ENCODE data around the gene DPH3. TPM values are rescaled to one million over a fixed set of nuclear protein-coding genes. Genes with fewer than 3 reads are reported as not detected.

DPH3 gene
- total RNA-seq, 3 donors from 2014 or later, result 30.2 to 37.9 (median 33.4) TPM

GRCh38 chr3:16280671-16281070, 15.9 kb upstream of the DPH3 start:
- H3K4me1 Mint-ChIP-seq (ENCODE audit: low read depth), result peaks cover 23% of the 10 kb centered on the region
- no peaks in the 10 kb centered on the region for H3K9me3 Mint-ChIP-seq
- H3K4me3 Mint-ChIP-seq, result no peak overlapping the region
- ATAC-seq, result no peak
- H3K27me3 Mint-ChIP-seq (ENCODE audit: low read depth), result no peaks in the 10 kb centered on the region
- DNase-seq, result no peak
- peaks cover 22% of the 10 kb centered on the region for H3K36me3 Mint-ChIP-seq (ENCODE audit: insufficient read depth)

DNA sequence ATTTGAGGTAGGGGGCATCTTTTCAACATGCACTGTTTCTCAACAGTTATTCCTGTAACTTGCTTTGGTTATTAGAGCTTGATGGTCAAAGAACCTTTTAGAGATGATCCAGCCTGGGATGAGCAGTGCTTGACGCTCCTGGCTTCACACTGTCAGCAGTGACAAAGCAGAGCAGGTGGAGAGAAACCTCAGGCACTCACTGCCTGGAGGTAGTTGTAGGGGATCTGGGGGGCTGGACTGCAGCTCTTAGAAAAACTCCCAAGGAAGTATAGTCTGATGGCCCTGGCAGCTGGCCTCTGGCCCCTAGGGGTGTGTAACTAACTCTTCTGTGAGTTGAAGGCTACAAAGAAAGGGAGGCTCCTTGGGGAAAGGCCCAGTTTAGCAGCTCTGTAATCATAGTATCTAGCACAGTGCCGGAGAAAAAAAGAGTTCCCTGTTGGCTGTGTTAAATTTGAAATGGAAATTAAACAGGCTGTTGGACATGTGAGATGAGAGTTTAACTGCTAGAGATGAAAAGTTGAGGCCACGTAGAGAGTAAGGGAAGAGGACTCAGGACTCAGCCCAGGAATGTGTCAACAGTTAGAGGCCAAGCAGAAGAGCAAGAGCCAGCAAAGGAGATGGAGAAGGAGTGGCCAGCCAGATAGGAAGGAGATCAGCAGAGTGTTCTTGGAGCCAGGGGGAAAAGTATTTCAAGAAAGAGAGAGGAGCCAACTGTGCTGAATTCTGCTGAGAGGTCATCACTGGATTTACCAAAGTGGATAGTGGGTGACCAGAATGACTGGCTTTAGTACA, 14.5 kb upstream of the DPH3 start:
- Mint-ChIP-seq H3K4me3 (no peak overlapping the region), H3K4me1 (ENCODE audit: low read depth) (peaks cover 10% of the 10 kb centered on the region), H3K36me3 (ENCODE audit: insufficient read depth) (peaks cover 22% of the 10 kb centered on the region), H3K9me3 (no peaks in the 10 kb centered on the region), H3K27me3 (ENCODE audit: low read depth) (no peaks in the 10 kb centered on the region)
- ATAC-seq (no peak), DNase-seq (no peak)

- no peak overlapping the region for H3K4me3 Mint-ChIP-seq
- H3K4me1 Mint-ChIP-seq (ENCODE audit: low read depth), result peaks cover 4% of the 10 kb centered on the region
- DNase-seq (no peak), ATAC-seq (no peak)
- peaks cover 16% of the 10 kb centered on the region for H3K36me3 Mint-ChIP-seq (ENCODE audit: insufficient read depth)
- no peaks in the 10 kb centered on the region for H3K27me3 Mint-ChIP-seq (ENCODE audit: low read depth)
- no peaks in the 10 kb centered on the region for H3K9me3 Mint-ChIP-seq
Observed at GRCh38 chr3:16277471-16277870, 12.7 kb upstream of the DPH3 start.

DNA sequence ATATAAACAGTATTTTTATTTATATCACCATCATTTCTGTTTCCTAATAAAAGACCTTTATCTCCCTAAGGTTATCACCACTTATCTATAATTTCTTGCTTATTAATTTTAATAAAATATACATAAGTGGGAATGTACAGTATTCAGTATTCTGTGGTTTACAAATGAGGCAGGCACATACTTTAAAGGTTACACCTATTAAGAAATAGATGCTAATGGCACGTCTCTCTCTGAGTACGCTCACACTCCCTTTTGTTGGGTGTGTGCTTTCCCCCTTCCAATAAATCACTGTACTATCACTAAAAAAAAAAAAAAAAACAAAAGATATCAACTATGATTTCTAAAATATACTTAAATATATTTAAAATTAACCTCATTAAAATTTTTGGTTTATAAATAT, 9.1 kb upstream of the DPH3 start:
- Mint-ChIP-seq H3K36me3 (ENCODE audit: insufficient read depth) (peaks cover 30% of the 10 kb centered on the region), H3K9me3 (no peaks in the 10 kb centered on the region), H3K4me1 (ENCODE audit: low read depth) (no peaks in the 10 kb centered on the region), H3K27me3 (ENCODE audit: low read depth) (no peaks in the 10 kb centered on the region), H3K4me3 (no peak overlapping the region)
- DNase-seq, result no peak
- no peak for ATAC-seq

DNA sequence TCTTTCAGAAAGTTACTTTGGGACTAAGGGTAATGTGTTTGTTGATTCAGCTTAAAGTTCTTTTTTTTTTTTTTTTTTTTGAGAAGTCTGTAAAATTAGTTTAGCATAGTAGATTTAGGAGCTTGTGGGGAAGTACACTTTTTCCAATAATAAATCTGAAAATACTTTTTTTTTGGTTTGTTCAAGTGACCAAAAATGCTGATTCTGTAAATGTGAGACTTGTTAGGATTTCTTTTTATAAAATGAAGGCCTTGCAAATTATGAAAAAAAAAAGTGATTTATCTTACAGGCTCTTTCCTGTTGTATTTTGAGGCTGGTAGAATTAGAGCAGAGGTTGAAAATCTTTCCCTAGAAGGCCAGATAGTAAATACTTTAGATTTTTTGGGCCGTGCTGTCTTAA, 7.8 kb upstream of the DPH3 start:
- ATAC-seq (no peak), DNase-seq (no peak)
- Mint-ChIP-seq H3K9me3 (no peaks in the 10 kb centered on the region), H3K27me3 (ENCODE audit: low read depth) (no peaks in the 10 kb centered on the region), H3K4me1 (ENCODE audit: low read depth) (peaks cover 8% of the 10 kb centered on the region), H3K4me3 (no peak overlapping the region), H3K36me3 (ENCODE audit: insufficient read depth) (peaks cover 27% of the 10 kb centered on the region)

- DNase-seq, result no peak
- Mint-ChIP-seq H3K9me3 (no peaks in the 10 kb centered on the region), H3K27me3 (ENCODE audit: low read depth) (no peaks in the 10 kb centered on the region), H3K4me1 (ENCODE audit: low read depth) (peaks cover 25% of the 10 kb centered on the region), H3K36me3 (ENCODE audit: insufficient read depth) (peaks cover 23% of the 10 kb centered on the region), H3K4me3 (no peak overlapping the region)
- ATAC-seq, result no peak
Observed at GRCh38 chr3:16270855-16271254, 6.1 kb upstream of the DPH3 start.

DNA sequence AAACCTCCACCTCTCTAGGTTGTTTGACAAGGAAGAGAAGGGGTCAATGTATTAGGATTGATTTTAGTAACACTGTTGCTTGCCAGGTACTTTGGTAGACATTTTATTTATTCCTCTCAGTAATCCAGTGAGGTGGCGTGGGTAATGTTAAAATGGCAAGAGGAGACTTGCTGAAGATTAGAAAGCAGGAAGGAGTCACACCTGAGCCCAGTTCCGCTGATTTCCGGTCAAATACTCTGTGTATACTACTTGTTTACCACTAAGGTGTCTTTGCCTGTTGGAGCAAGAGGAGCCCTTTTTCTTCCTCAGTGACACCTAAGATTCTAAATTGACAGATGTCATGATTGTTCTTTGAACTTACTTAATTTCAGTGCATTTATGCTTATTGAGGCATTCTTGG, 2.0 kb upstream of the DPH3 start:
- no peak for ATAC-seq
- H3K9me3 Mint-ChIP-seq, result no peaks in the 10 kb centered on the region
- no peak for DNase-seq

GRCh38 chr3:16265455-16265786, 678 bp upstream of the DPH3 start:
- peaks cover 11% of the 10 kb centered on the region for H3K36me3 Mint-ChIP-seq (ENCODE audit: insufficient read depth)
- peak overlapping the region; percentile 92 for H3K4me3 Mint-ChIP-seq
- no peaks in the 10 kb centered on the region for H3K27me3 Mint-ChIP-seq (ENCODE audit: low read depth)
- H3K4me1 Mint-ChIP-seq (ENCODE audit: low read depth), result peaks cover 33% of the 10 kb centered on the region
- H3K9me3 Mint-ChIP-seq, result no peaks in the 10 kb centered on the region
- ATAC-seq, result no peak
- no peak for DNase-seq

More for the DNA sequence above, 2.0 kb upstream of the DPH3 start:
- H3K27me3 Mint-ChIP-seq (ENCODE audit: low read depth), result no peaks in the 10 kb centered on the region
- H3K4me3 Mint-ChIP-seq, result peak overlapping the region; percentile 92
- peaks cover 20% of the 10 kb centered on the region for H3K36me3 Mint-ChIP-seq (ENCODE audit: insufficient read depth)
- H3K4me1 Mint-ChIP-seq (ENCODE audit: low read depth), result peaks cover 33% of the 10 kb centered on the region

GRCh38 chr3:16264174-16264707, 502 bp downstream of the DPH3 start:
- ATAC-seq, result peak; percentile 4
- DNase-seq, result no peak

DNA sequence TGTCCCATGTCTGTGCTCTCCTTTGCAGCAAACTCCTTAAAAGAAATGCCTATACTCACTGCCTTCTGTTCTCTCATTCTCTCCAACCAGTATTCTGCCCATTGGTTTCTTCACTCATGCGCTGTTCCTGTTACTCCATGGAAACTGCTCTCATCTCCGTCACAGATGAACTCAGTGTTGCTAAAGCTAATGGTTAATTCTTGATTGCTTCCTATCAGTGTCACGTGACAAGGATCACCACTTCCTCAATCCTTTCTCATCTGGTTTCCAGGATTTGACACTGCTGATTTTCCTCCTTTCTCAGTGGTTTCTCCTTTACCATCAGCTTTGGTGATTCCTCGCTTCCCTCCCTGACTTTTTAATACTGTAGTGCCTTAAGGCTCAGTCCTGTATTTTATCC, 2.6 kb downstream of the DPH3 start:
- H3K4me1 Mint-ChIP-seq (ENCODE audit: low read depth), result peaks cover 27% of the 10 kb centered on the region
- H3K9me3 Mint-ChIP-seq, result no peaks in the 10 kb centered on the region
- no peaks in the 10 kb centered on the region for H3K27me3 Mint-ChIP-seq (ENCODE audit: low read depth)
- H3K36me3 Mint-ChIP-seq (ENCODE audit: insufficient read depth), result peaks cover 15% of the 10 kb centered on the region
- DNase-seq, result no peak
- no peak for ATAC-seq
- H3K4me3 Mint-ChIP-seq, result no peak overlapping the region

More at GRCh38 chr3:16264174-16264707, 502 bp downstream of the DPH3 start:
- H3K9me3 Mint-ChIP-seq, result no peaks in the 10 kb centered on the region
- peaks cover 35% of the 10 kb centered on the region for H3K4me1 Mint-ChIP-seq (ENCODE audit: low read depth)
- peaks cover 11% of the 10 kb centered on the region for H3K36me3 Mint-ChIP-seq (ENCODE audit: insufficient read depth)
- peak overlapping the region; percentile 92 for H3K4me3 Mint-ChIP-seq
- H3K27me3 Mint-ChIP-seq (ENCODE audit: low read depth), result no peaks in the 10 kb centered on the region

DNA sequence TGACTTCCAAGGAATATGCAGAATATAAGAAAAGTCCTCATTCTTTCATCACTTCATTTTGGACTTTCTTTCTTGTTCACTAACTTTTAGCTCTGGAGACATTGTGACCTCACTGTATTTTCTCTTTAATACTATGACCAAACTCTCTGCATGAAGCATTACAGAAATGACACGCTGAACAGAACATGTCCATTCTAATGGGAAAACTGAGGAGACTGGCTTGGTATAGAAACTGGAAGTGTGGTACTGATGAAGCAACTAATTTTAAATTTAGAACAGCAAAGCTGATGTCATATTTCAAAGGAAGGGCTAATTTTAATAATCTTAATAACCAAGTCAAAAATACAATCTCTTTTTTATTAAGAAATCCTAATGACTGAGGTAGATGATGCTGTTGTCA, 4.7 kb downstream of the DPH3 start:
- Mint-ChIP-seq H3K27me3 (ENCODE audit: low read depth) (no peaks in the 10 kb centered on the region), H3K4me1 (ENCODE audit: low read depth) (peaks cover 16% of the 10 kb centered on the region), H3K4me3 (no peak overlapping the region), H3K36me3 (ENCODE audit: insufficient read depth) (peaks cover 16% of the 10 kb centered on the region), H3K9me3 (no peaks in the 10 kb centered on the region)
- DNase-seq, result no peak
- ATAC-seq, result no peak

DNA sequence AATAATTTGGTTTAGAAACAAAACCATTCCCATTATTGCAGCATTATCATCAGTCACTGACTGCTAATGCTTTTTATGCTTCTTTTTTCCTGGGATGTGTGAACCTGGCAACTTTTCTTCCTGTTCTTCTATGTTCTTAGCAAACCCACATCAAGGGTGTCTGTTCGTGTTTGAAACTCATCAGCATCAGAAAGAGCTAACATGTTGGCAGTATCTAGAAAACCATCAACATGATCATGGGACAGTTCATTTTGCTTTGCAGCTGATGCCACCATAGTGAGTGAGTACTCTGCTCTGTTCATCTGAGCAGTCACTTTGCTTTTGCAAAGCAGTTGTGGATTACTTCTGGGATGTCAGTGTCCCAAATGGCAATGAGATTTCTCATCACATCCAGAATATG, 5.9 kb downstream of the DPH3 start:
- no peaks in the 10 kb centered on the region for H3K9me3 Mint-ChIP-seq
- peaks cover 17% of the 10 kb centered on the region for H3K4me1 Mint-ChIP-seq (ENCODE audit: low read depth)
- H3K36me3 Mint-ChIP-seq (ENCODE audit: insufficient read depth), result peaks cover 14% of the 10 kb centered on the region
- no peak for DNase-seq
- no peak overlapping the region for H3K4me3 Mint-ChIP-seq
- H3K27me3 Mint-ChIP-seq (ENCODE audit: low read depth), result no peaks in the 10 kb centered on the region
- no peak for ATAC-seq

DNA sequence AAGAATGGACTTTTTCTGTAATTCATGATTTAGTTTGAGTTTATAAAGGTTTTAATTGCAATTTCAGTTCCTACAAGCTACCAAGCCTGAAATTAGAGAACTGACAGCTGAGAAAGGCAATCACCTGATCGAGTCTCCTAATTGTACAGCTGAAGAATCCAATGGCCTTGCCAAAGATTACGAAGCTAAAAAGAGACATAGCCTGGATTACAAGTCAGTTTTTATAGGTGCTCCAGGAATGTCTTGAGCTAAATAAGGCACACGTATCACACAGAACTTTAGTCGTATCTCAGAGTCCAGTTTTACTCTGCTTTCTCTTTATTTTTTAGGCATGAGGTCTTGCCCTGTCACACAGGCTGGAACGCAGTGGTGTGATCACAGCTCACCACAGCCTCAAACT, 6.6 kb downstream of the DPH3 start:
- H3K4me3 Mint-ChIP-seq, result no peak overlapping the region
- H3K9me3 Mint-ChIP-seq, result no peaks in the 10 kb centered on the region
- H3K36me3 Mint-ChIP-seq (ENCODE audit: insufficient read depth), result peaks cover 14% of the 10 kb centered on the region
- ATAC-seq (no peak), DNase-seq (no peak)
- peaks cover 17% of the 10 kb centered on the region for H3K4me1 Mint-ChIP-seq (ENCODE audit: low read depth)
- no peaks in the 10 kb centered on the region for H3K27me3 Mint-ChIP-seq (ENCODE audit: low read depth)

- no peak for ATAC-seq
- no peaks in the 10 kb centered on the region for H3K9me3 Mint-ChIP-seq
- no peak overlapping the region for H3K4me3 Mint-ChIP-seq
- H3K4me1 Mint-ChIP-seq (ENCODE audit: low read depth), result peaks cover 17% of the 10 kb centered on the region
- no peak for DNase-seq
- peaks cover 14% of the 10 kb centered on the region for H3K36me3 Mint-ChIP-seq (ENCODE audit: insufficient read depth)
- no peaks in the 10 kb centered on the region for H3K27me3 Mint-ChIP-seq (ENCODE audit: low read depth)
Observed at GRCh38 chr3:16257309-16257708, 7.4 kb downstream of the DPH3 start.

- DNase-seq, result no peak
- H3K36me3 Mint-ChIP-seq (ENCODE audit: insufficient read depth), result peaks cover 14% of the 10 kb centered on the region
- no peak overlapping the region for H3K4me3 Mint-ChIP-seq
- H3K4me1 Mint-ChIP-seq (ENCODE audit: low read depth), result peaks cover 17% of the 10 kb centered on the region
- no peaks in the 10 kb centered on the region for H3K27me3 Mint-ChIP-seq (ENCODE audit: low read depth)
- no peaks in the 10 kb centered on the region for H3K9me3 Mint-ChIP-seq
- ATAC-seq, result no peak
Observed at GRCh38 chr3:16255726-16256125, 9.0 kb downstream of the DPH3 start.
